ENCODE results near the gene RAD51B.
"Not testable (repeated sequence)": the region's sequence is repeated elsewhere in the genome, so short reads cannot be mapped to it uniquely, and the experiment has no call there.

The RAD51B gene

DNA sequence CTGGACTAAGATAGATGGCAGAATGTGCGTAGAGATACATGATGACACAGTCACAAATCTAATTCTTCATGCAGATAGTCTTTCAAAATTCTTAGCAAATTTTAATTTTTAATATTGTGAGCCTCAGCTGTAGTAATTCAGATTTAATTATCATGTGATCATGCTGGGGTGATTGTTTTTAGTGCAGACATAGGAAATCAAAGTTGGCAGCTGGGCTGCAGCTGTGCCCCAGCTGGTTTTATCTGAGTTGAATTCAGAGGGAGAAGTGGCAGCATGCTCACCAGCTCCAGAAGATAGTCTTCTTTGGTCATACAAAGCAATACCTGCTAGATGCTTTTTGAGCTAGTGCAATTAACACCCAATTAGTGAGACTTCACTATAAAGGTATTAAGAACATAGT, 292.9 kb downstream of the RAD51B start:
- no peaks in the 10 kb centered on the region for H3K9me3 ChIP-seq
- DNase-seq: no peak
- no peaks in the 10 kb centered on the region for H3K4me1 ChIP-seq
- H3K4me3 ChIP-seq (ENCODE audit: low read depth, low read length): no peak overlapping the region
- no peaks in the 10 kb centered on the region for H3K36me3 ChIP-seq
- no peak for TF ChIP-seq CTCF (IDR thresholded peaks at IDR 0.05; ENCODE audit: low read depth, low read length)
- no peaks in the 10 kb centered on the region for H3K27me3 ChIP-seq

- no peaks in the 10 kb centered on the region for H3K4me1 ChIP-seq
- DNase-seq: no peak
- H3K27me3 ChIP-seq: no peaks in the 10 kb centered on the region
- no peak for TF ChIP-seq CTCF (IDR thresholded peaks at IDR 0.05; ENCODE audit: low read depth, low read length)
- no peak overlapping the region for H3K4me3 ChIP-seq (ENCODE audit: low read depth, low read length)
- H3K36me3 ChIP-seq: no peaks in the 10 kb centered on the region
- no peaks in the 10 kb centered on the region for H3K9me3 ChIP-seq
Measured at GRCh38 chr14:68113343-68113930, 293.9 kb downstream of the RAD51B start.

DNA sequence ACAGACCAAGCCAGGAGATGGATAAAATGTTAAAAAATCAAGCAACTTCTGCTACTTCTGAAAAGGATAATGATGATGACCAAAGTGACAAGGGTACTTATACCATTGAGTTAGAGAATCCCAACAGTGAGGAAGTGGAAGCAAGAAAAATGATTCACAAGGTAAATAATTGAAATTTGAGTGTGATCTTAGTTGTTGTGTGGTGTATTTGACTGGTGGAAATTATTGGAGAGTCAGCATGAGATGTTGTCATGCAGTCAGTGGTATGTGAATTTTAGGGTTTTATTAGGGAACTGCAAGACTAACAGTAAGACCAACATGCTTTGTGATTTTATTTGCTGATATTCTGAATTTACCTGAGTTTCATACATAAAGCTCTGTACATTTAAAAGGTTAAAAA, 296.4 kb downstream of the RAD51B start:
- H3K4me3 ChIP-seq (ENCODE audit: low read depth, low read length); H3K36me3 ChIP-seq; H3K27me3 ChIP-seq; H3K9me3 ChIP-seq; H3K4me1 ChIP-seq; DNase-seq: not testable (repeated sequence)

DNA sequence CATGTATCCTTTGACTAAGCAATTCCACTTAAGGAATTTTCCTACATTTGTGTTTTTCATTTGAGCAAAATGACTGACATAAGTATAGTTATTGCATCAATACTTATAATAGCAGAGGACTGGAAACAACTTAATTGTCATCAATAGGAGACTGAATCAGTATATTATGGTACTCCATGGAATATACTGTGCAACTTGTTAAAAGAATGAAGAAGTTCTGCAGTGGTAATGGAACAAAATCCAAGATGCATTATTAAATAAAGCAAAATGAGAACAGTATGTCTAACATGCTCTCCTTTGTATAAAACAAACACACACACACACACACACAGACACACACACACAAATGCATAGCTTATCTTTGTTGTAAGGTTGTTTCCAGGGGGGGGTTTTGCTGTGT, 303.1 kb downstream of the RAD51B start:
- no peaks in the 10 kb centered on the region for H3K27me3 ChIP-seq

GRCh38 chr14:68124050-68124449, 304.5 kb downstream of the RAD51B start:
- Histone ChIP-seq H3K36me3 (no peaks in the 10 kb centered on the region), H3K27me3 (no peaks in the 10 kb centered on the region), H3K4me1 (no peaks in the 10 kb centered on the region), H3K4me3 (ENCODE audit: low read depth, low read length) (no peak overlapping the region), H3K9me3 (no peaks in the 10 kb centered on the region)
- no peak for TF ChIP-seq CTCF (IDR thresholded peaks at IDR 0.05; ENCODE audit: low read depth, low read length)
- no peak for DNase-seq

More for the DNA sequence above, 303.1 kb downstream of the RAD51B start:
- Histone ChIP-seq H3K4me3 (ENCODE audit: low read depth, low read length) (no peak overlapping the region), H3K4me1 (no peaks in the 10 kb centered on the region), H3K9me3 (no peaks in the 10 kb centered on the region), H3K36me3 (no peaks in the 10 kb centered on the region)
- no peak for DNase-seq
- no peak for TF ChIP-seq CTCF (IDR thresholded peaks at IDR 0.05; ENCODE audit: low read depth, low read length)

- no peaks in the 10 kb centered on the region for H3K4me1 ChIP-seq
- H3K36me3 ChIP-seq: no peaks in the 10 kb centered on the region
- no peaks in the 10 kb centered on the region for H3K27me3 ChIP-seq
- no peak for DNase-seq
- TF ChIP-seq CTCF (IDR thresholded peaks at IDR 0.05; ENCODE audit: low read depth, low read length): no peak
- H3K9me3 ChIP-seq: no peaks in the 10 kb centered on the region
- no peak overlapping the region for H3K4me3 ChIP-seq (ENCODE audit: low read depth, low read length)
Measured at GRCh38 chr14:68124979-68125731, 305.6 kb downstream of the RAD51B start.

All from BE2C (cell line).